ENCODE measurements around the gene OSTM1. TPM values are rescaled to one million over a fixed set of nuclear protein-coding genes. Genes with fewer than 3 reads are reported as not detected.

Gene OSTM1
- total and polyA plus RNA-seq, 10 of the 15 experiments (the other 5 are each of a cell fraction or from before 2014, with no cell fraction given) = 3.0 to 17.1 (median 5.8) TPM

- RAD21 ChIA-PET (ENCODE audit: unreplicated experiment) = no interaction called here
- no peak overlapping the region for H2AFZ ChIP-seq (ENCODE audit: control insufficient read depth, low read depth, low read length)
- H3K79me2 ChIP-seq (ENCODE audit: control insufficient read depth, insufficient read depth, low read length) = no peaks in the 10 kb centered on the region
- no peak overlapping the region for H3K4me3 ChIP-seq
- SMC1A ChIA-PET (ENCODE audit: uncharacterized antibody, unreplicated experiment) = no interaction called here
- no peaks in the 10 kb centered on the region for H4K20me1 ChIP-seq (ENCODE audit: control insufficient read depth, insufficient read depth)
- H3K4me1 ChIP-seq (ENCODE audit: control insufficient read depth, insufficient read depth, low read length) = no peaks in the 10 kb centered on the region
- no peaks in the 10 kb centered on the region; the same call in 1 of the 3 replicates for H3K9me3 ChIP-seq (replicated peaks; ENCODE audit: control insufficient read depth, insufficient read depth, low read length)
- no peak overlapping the region for H3K27ac ChIP-seq (ENCODE audit: control insufficient read depth, insufficient read depth)
- intact Hi-C loops (cut with micrococcal nuclease; ENCODE audit: unreplicated experiment) = no loop called here
- H3K9ac ChIP-seq (ENCODE audit: control insufficient read depth, insufficient read depth, low read length) = no peak overlapping the region
- ATAC-seq = no peak
- 60% methylated on average over 15 of the region's 15 CpGs for WGBS (ENCODE audit: insufficient coverage, insufficient replicate concordance, low lambda C conversion rate, missing lambda C conversion rate)
- POLR2A ChIA-PET = no interaction called here
- no TSS peak for BruUV-seq (replicated peaks)
- no peaks in the 10 kb centered on the region for H3K36me3 ChIP-seq (ENCODE audit: control insufficient read depth in 2 of 2, insufficient read depth in 2 of 2, low read length in 1 of 2)
- no peak for DNase-seq (ENCODE audit: low read depth, low spot score)
- H3K4me2 ChIP-seq (ENCODE audit: control insufficient read depth, insufficient read depth) = no peak overlapping the region
- CTCF ChIA-PET = interaction anchor here (0.7 kb wide), 1 partner anchor 33 kb away, joined by 4 read pairs; no protein-coding TSS in a partner anchor
- in situ Hi-C loops (cut with MboI) = no loop called here
- H3K27me3 ChIP-seq (replicated peaks in 1 of 2; ENCODE audit: control insufficient read depth in 2 of 2, insufficient read depth in 2 of 2, low read length in 1 of 2) = no peaks in the 10 kb centered on the region; a peak in 1 of 4 replicates
- FAIRE-seq = no peak
- TF ChIP-seq WRNIP1 (IDR thresholded peaks at IDR 0.05; ENCODE audit: borderline replicate concordance, low read depth, low read length) = no peak
- no peak for TF ChIP-seq RUNX3 (IDR thresholded peaks at IDR 0.05; ENCODE audit: low read length)
- TF ChIP-seq RAD51 (IDR thresholded peaks at IDR 0.05) = no peak
- no peak for TF ChIP-seq IRF3 (IDR thresholded peaks at IDR 0.05)
- TF ChIP-seq ZNF274 (IDR thresholded peaks at IDR 0.05; ENCODE audit: insufficient read depth, insufficient read length) = no peak
- TF ChIP-seq SMARCA5 (IDR thresholded peaks at IDR 0.05) = no peak
- TF ChIP-seq TARDBP (IDR thresholded peaks at IDR 0.05; ENCODE audit: borderline replicate concordance) = no peak
- TF ChIP-seq PML (IDR thresholded peaks at IDR 0.05; ENCODE audit: low read length) = no peak
- no peak for TF ChIP-seq TAF1 (IDR thresholded peaks at IDR 0.05; ENCODE audit: borderline replicate concordance, low read depth, low read length)
- no peak for TF ChIP-seq NKRF (conservative IDR thresholded peaks at IDR 0.05)
- no peak for TF ChIP-seq ATF7 (IDR thresholded peaks at IDR 0.05; ENCODE audit: low read depth)
- no peak for TF ChIP-seq HDGF (IDR thresholded peaks at IDR 0.05)
- TF ChIP-seq PKNOX1 (IDR thresholded peaks at IDR 0.05) = no peak
- TF ChIP-seq, protein P1, sequence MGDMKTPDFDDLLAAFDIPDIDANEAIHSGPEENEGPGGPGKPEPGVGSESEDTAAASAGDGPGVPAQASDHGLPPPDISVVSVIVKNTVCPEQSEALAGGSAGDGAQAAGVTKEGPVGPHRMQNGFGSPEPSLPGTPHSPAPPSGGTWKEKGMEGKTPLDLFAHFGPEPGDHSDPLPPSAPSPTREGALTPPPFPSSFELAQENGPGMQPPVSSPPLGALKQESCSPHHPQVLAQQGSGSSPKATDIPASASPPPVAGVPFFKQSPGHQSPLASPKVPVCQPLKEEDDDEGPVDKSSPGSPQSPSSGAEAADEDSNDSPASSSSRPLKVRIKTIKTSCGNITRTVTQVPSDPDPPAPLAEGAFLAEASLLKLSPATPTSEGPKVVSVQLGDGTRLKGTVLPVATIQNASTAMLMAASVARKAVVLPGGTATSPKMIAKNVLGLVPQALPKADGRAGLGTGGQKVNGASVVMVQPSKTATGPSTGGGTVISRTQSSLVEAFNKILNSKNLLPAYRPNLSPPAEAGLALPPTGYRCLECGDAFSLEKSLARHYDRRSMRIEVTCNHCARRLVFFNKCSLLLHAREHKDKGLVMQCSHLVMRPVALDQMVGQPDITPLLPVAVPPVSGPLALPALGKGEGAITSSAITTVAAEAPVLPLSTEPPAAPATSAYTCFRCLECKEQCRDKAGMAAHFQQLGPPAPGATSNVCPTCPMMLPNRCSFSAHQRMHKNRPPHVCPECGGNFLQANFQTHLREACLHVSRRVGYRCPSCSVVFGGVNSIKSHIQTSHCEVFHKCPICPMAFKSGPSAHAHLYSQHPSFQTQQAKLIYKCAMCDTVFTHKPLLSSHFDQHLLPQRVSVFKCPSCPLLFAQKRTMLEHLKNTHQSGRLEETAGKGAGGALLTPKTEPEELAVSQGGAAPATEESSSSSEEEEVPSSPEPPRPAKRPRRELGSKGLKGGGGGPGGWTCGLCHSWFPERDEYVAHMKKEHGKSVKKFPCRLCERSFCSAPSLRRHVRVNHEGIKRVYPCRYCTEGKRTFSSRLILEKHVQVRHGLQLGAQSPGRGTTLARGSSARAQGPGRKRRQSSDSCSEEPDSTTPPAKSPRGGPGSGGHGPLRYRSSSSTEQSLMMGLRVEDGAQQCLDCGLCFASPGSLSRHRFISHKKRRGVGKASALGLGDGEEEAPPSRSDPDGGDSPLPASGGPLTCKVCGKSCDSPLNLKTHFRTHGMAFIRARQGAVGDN (IDR thresholded peaks at IDR 0.05) = no peak
- TF ChIP-seq NR2F1 (conservative IDR thresholded peaks at IDR 0.05) = no peak
- TF ChIP-seq CTCF (IDR thresholded peaks at IDR 0.05 in 2 of 3, conservative IDR thresholded peaks at IDR 0.05 in 1 of 3; ENCODE audit: control insufficient read depth in 2 of 3, extremely low read depth in 1 of 3, insufficient read depth in 1 of 3, low read depth in 3 of 3, low read length in 3 of 3) = no peak
- no peak for TF ChIP-seq NFXL1 (IDR thresholded peaks at IDR 0.05; ENCODE audit: borderline replicate concordance)
These were observed 69.7 kb downstream of the OSTM1 start for GRCh38 chr6:108004861-108005260.
